Calu3 (cell line): Measurements from ENCODE around the gene DNAJB2. TPM values are rescaled to one million over a fixed set of nuclear protein-coding genes. Genes with fewer than 3 reads are reported as not detected.
"Not testable (repeated sequence)": the region's sequence is repeated elsewhere in the genome, so short reads cannot be mapped to it uniquely, and the experiment has no call there.

Experiments used
- BruUV-seq: library from RNA; stranded (reverse); fragments of 400-500 nt; replicated peaks from 2 replicates; lab custom pipeline; 2021; lab: Mats Ljungman, UMichigan
- CTCF ChIA-PET: fragments of 300-600 bp; sonication (Branson Sonifier 250); formaldehyde crosslinking; loops from one replicate; lab custom pipeline; 2022; ENCODE audit warnings: antibody characterized with exemption; lab: Charles Lee
- DNase-seq: peaks from one replicate; pipeline ENCODE4 v3.0.0; 2022
- H3K27ac Mint-ChIP-seq: one replicate; pipeline ENCODE4 v1.8.0; 2022; ENCODE audit warnings: mixed read lengths; ENCODE audit not compliant: unreplicated experiment
- H3K27me3 Mint-ChIP-seq: one replicate; pipeline ENCODE4 v1.8.0; 2022; ENCODE audit warnings: mixed read lengths; ENCODE audit not compliant: unreplicated experiment
- H3K36me3 Mint-ChIP-seq: one replicate; pipeline ENCODE4 v1.8.0; 2022; ENCODE audit warnings: mild to moderate bottlenecking, moderate library complexity, mixed read lengths; ENCODE audit not compliant: insufficient read depth, unreplicated experiment
- H3K4me1 Mint-ChIP-seq: one replicate; pipeline ENCODE4 v1.8.0; 2022; ENCODE audit warnings: mild to moderate bottlenecking, low read depth, mixed read lengths; ENCODE audit not compliant: unreplicated experiment
- H3K4me3 Mint-ChIP-seq: one replicate; pipeline ENCODE4 v1.8.0; 2022; ENCODE audit warnings: mild to moderate bottlenecking, low read depth, moderate library complexity, mixed read lengths; ENCODE audit not compliant: unreplicated experiment
- H3K9me3 Mint-ChIP-seq: one replicate; pipeline ENCODE4 v1.8.0; 2022; ENCODE audit warnings: low read depth, mixed read lengths; ENCODE audit not compliant: unreplicated experiment
- intact Hi-C: fragments of 100-400 bp; cut with micrococcal nuclease; formaldehyde crosslinking; loops from one replicate; pipeline ENCODE4 v1.10.0; 2022; ENCODE audit not compliant: unreplicated experiment
- total RNA-seq: library from RNA; stranded (reverse); gene quantifications from 2 replicates; pipeline ENCODE4 v1.2.3, GENCODE V29; 2022
- TF ChIP-seq, protein P1 (sequence below): fragments of 200-600 bp; IDR thresholded peaks from one replicate; pipeline ENCODE4 v1.8.0; 2022; ENCODE audit warnings: antibody characterized with exemption; ENCODE audit not compliant: unreplicated experiment

Gene DNAJB2
- total RNA-seq, 1 experiment from 2014 or later: 68.2 TPM

DNA sequence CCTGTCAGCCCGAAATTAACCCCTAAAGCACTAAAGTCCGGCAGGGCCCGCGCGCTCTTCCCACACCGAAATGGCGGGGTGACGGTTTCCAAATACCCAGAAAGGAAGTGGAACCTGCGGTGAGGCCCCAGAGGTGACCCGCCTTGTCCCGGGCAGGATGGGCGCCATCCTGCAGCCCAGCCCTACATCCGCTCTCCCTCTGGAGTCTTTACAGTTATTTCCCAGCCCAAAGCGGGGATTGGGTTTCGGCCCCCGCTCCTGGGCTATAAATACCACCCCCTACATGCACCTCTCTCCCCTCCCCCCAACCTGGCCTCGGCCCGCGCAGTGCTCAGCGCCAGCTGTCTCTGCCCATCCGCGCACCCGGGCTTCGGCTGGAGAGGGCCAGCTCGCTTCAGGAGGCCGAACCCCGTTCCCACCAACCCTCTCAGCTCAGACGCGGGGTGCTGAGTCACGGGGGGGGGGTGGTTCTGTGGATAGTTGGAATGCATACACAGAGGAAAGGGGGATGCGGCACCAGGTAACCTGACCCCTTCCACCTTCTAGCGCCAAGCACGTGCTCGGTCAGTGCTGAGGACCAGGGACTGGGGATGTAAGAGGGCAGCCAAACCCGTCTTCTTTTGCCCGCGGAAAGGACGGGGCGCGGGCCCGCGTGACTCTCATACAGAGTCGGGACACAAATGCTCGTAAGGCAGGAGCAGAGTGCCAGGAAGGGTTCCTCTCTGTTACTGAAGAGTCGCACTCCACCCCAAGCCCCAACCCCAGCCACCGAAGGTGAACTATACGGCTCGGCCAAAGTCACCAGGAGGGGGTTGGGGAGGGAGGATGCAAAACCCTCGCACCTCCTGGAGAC lies 26.0 kb upstream of the DNAJB2 start, which contains the start of gene TUBA4B:
TSS of gene TUBA4B (plus strand) at position 344 of the 853 bp plus-strand sequence. CDS start at position 509, 165 bp downstream.
- Mint-ChIP-seq H3K4me3 (peak within 1 kb of the TSS; percentile 95), H3K4me1 (peaks cover 54% of the 10 kb centered on the region), H3K36me3 (peaks cover 55% of the 10 kb centered on the region), H3K27ac (peak within 1 kb of the TSS; percentile 70), H3K27me3 (no peaks in the 10 kb centered on the region), H3K9me3 (no peaks in the 10 kb centered on the region)
- DNase-seq: peak; percentile 36
- CTCF ChIA-PET: interaction anchor here (0.8 to 3.2 kb wide), 6 partner anchors 8 to 47 kb away, joined by 3 to 10 read pairs (median 4); partner anchors contain the start of genes DNAJB2, GLB1L, STK16 and ZFAND2B
- TF ChIP-seq, protein P1, sequence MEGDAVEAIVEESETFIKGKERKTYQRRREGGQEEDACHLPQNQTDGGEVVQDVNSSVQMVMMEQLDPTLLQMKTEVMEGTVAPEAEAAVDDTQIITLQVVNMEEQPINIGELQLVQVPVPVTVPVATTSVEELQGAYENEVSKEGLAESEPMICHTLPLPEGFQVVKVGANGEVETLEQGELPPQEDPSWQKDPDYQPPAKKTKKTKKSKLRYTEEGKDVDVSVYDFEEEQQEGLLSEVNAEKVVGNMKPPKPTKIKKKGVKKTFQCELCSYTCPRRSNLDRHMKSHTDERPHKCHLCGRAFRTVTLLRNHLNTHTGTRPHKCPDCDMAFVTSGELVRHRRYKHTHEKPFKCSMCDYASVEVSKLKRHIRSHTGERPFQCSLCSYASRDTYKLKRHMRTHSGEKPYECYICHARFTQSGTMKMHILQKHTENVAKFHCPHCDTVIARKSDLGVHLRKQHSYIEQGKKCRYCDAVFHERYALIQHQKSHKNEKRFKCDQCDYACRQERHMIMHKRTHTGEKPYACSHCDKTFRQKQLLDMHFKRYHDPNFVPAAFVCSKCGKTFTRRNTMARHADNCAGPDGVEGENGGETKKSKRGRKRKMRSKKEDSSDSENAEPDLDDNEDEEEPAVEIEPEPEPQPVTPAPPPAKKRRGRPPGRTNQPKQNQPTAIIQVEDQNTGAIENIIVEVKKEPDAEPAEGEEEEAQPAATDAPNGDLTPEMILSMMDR: no peak
- intact Hi-C loops: loop anchor here (5.0 kb wide), 1 partner anchor 44 kb away; no protein-coding TSS in a partner anchor
- BruUV-seq: TSS peak; percentile 54

DNA sequence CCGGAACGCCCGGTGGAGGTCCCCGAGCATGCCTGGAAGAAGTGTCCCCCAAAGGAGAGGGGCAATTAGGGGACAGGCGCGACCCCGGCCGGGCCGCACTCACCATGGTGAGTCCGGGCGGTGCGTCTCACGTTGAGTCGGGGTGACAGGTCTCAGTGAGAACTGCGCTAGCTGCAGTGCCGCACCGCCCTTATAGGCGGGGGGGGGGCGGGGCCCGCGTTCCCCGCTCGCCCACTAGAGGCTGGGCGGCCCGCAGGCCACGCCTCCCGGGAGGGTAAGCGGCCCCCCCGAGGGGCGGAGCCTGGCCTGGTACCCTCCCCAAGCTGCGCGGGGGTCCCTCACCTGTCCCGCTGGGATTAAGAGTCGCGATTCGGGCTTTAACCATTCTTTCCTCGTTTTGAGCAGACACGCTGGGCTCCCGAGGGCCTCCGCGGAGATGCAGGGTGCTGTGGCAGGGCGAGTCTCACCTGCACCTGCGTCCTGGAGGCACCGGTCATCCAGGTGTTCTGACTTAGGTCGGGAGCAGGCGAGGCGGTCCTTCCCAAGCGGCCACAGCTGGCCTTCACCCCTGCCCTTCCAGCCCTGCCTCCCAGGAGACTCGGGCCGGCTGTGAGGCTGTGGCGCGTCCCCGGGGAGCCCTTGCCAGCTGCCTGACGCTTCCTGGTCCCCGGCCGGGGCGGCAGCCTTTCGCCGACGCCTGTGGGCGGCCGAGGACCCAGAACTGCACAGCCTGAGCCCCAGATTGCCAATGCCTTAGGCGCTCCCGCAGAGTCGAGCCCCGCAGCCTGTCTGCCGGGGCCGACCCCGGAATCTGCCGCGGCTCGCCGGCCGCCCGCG lies 25.2 kb upstream of the DNAJB2 start, which contains the start of gene TUBA4A:
TSS of gene TUBA4A (minus strand) at position 166 of the 837 bp plus-strand sequence. CDS start at position 106, 60 bp downstream.
- Mint-ChIP-seq H3K36me3 (peaks cover 51% of the 10 kb centered on the region), H3K9me3 (no peaks in the 10 kb centered on the region), H3K27ac (peak within 1 kb of the TSS; percentile 70), H3K27me3 (peaks cover 1% of the 10 kb centered on the region), H3K4me1 (peaks cover 45% of the 10 kb centered on the region), H3K4me3 (peak within 1 kb of the TSS; percentile 95)
- peak; percentile 87 for DNase-seq
- CTCF ChIA-PET: interaction anchor here (0.7 to 3.2 kb wide), 8 partner anchors 9 to 48 kb away, joined by 3 to 10 read pairs (median 4); partner anchors contain the start of genes DNAJB2, GLB1L, STK16 and ZFAND2B
- no TSS peak for BruUV-seq
- intact Hi-C loops: loop anchor here (5.0 kb wide), 1 partner anchor 43 kb away; no protein-coding TSS in a partner anchor
- TF ChIP-seq, protein P1: no peak

DNA sequence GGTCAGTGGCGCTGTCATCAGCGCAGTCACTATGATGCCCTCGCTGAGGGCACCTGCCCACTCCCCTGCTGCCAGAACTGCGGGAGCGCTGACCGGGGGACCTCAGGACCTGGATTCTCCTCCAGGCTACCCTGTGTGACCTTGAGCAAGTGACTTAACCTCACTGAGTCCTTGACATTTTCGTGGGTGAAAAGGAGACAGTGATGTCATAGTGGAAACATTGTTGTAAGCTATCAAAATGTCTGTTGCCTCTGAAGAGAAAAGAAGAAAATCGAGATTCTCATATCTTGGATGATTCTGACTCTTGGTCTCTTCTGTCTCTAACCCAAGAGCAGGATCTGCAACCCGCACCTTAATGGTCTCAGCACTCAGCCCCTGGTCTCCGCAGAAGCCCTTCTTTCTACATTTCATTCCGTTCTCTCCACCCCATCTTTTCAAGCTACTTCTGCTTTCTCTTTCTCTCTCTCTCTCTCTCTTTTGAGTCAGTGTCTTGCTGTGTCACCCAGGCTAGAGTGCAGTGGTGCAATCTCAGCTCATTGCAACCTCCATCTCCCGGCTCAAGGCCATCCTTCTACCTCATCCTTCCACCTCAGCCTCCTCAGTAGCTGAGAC lies 24.5 kb upstream of the DNAJB2 start:
- BruUV-seq: no TSS peak
- H3K36me3 Mint-ChIP-seq: peaks cover 47% of the 10 kb centered on the region
- peaks cover 8% of the 10 kb centered on the region for H3K27me3 Mint-ChIP-seq
- H3K9me3 Mint-ChIP-seq: no peaks in the 10 kb centered on the region
- TF ChIP-seq, protein P1: no peak
- H3K4me1 Mint-ChIP-seq: peaks cover 38% of the 10 kb centered on the region
- peak overlapping the region; percentile 95 for H3K4me3 Mint-ChIP-seq
- DNase-seq: no peak
- CTCF ChIA-PET: interaction anchor here (0.8 to 3.2 kb wide), 5 partner anchors 23 to 78 kb away, joined by 3 to 10 read pairs (median 3); partner anchors contain the start of genes CNPPD1 and ZFAND2B
- intact Hi-C loops: loop anchor here (5.0 kb wide), 1 partner anchor 43 kb away; no protein-coding TSS in a partner anchor
- H3K27ac Mint-ChIP-seq: no peak overlapping the region

DNA sequence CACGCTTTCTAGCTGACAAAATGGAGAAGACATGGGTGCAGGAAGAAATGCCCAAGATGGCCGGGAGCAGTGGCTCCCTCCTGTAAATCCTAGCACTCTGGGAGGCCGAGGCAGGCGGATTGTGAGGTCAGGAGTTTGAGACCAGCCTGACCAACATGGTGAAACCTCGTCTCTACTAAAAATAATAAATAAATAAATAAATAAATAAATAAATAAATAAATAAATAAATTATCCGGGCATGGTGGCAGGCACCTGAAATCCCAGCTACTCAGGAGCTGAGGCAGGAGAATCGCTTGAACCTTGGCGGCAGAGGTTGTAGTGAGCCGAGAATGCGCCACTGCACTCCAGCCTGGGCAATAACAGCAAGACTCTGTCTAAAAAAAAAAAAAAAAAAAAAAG lies 20.2 kb upstream of the DNAJB2 start:
- BruUV-seq, H3K9me3 Mint-ChIP-seq, H3K4me3 Mint-ChIP-seq, intact Hi-C loops, DNase-seq, H3K4me1 Mint-ChIP-seq, H3K27ac Mint-ChIP-seq: not testable (repeated sequence)
- Mint-ChIP-seq H3K27me3 (peaks cover 36% of the 10 kb centered on the region), H3K36me3 (peaks cover 16% of the 10 kb centered on the region)
- CTCF ChIA-PET: interaction anchor here (0.9 kb wide), 1 partner anchor 20 kb away, joined by 4 read pairs; the partner anchor contains the start of gene DNAJB2
